WTC11 (cell line): ENCODE data around the gene MIA3. TPM values are rescaled to one million over a fixed set of nuclear protein-coding genes. Genes with fewer than 3 reads are reported as not detected.

Source experiments
- ATAC-seq: fragments of 200-7000 bp; cut with Tn5 transposase; 2 replicates; pipeline ENCODE4 v1.10.0; 2021; ENCODE audit warnings: mild to moderate bottlenecking, moderate library complexity
- CTCF ChIA-PET: fragments of 300-600 bp; sonication (Branson Sonifier 250); formaldehyde crosslinking; loops from one replicate; lab custom pipeline; 2021; ENCODE audit warnings: antibody characterized with exemption; lab: Charles Lee
- POLR2A ChIA-PET: fragments of 350-600 bp; sonication (Branson Sonifier 250); formaldehyde crosslinking; loops from one replicate; lab custom pipeline; 2021; ENCODE audit warnings: antibody characterized with exemption; lab: Charles Lee
- DNase-seq: peaks from one replicate; pipeline ENCODE4 v3.0.0; 2021; ENCODE audit warnings: low spot score
- H3K27ac Mint-ChIP-seq: 2 replicates; pipeline ENCODE4 v1.8.0; 2021; ENCODE audit warnings: mixed read lengths
- H3K27me3 Mint-ChIP-seq: 2 replicates; pipeline ENCODE4 v1.8.0; 2021; ENCODE audit warnings: low read depth, mild to moderate bottlenecking, moderate library complexity, mixed read lengths
- H3K36me3 Mint-ChIP-seq: 2 replicates; pipeline ENCODE4 v1.8.0; 2021; ENCODE audit warnings: mixed read lengths
- H3K4me1 Mint-ChIP-seq: 2 replicates; pipeline ENCODE4 v1.8.0; 2022; ENCODE audit warnings: mixed read lengths
- H3K4me3 Mint-ChIP-seq: 2 replicates; pipeline ENCODE4 v1.8.0; 2021; ENCODE audit warnings: mild to moderate bottlenecking, moderate library complexity, mixed read lengths
- H3K9me3 Mint-ChIP-seq: 2 replicates; pipeline ENCODE4 v1.8.0; 2021; ENCODE audit warnings: mixed read lengths
- ARID4B ChIP-seq: sonication (generic); formaldehyde crosslinking; IDR thresholded peaks from 2 replicates; pipeline ENCODE4 v1.8.0; 2023; ENCODE audit warnings: missing genetic modification reagents, mild to moderate bottlenecking, borderline replicate concordance
- ATF1 ChIP-seq: sonication (generic); formaldehyde crosslinking; IDR thresholded peaks from 2 replicates; pipeline ENCODE4 v1.8.1; 2023; ENCODE audit warnings: mild to moderate bottlenecking, moderate library complexity, missing genetic modification reagents
- ATF2 ChIP-seq: sonication (generic); formaldehyde crosslinking; IDR thresholded peaks from 2 replicates; pipeline ENCODE4 v1.8.1; 2022; ENCODE audit warnings: low read depth, missing genetic modification reagents, borderline replicate concordance
- ELF4 ChIP-seq: sonication (generic); formaldehyde crosslinking; IDR thresholded peaks from 2 replicates; pipeline ENCODE4 v1.8.1; 2022; ENCODE audit warnings: low read depth, mild to moderate bottlenecking, moderate library complexity, missing genetic modification reagents
- FOXJ3 ChIP-seq: sonication (generic); formaldehyde crosslinking; IDR thresholded peaks from 2 replicates; pipeline ENCODE4 v1.9.0; 2021; ENCODE audit warnings: missing genetic modification reagents, mild to moderate bottlenecking, borderline replicate concordance
- FOXK1 ChIP-seq: sonication (generic); formaldehyde crosslinking; IDR thresholded peaks from 2 replicates; pipeline ENCODE4 v1.8.0; 2022; ENCODE audit warnings: mild to moderate bottlenecking, moderate library complexity, missing genetic modification reagents
- IRF2 ChIP-seq: sonication (generic); formaldehyde crosslinking; IDR thresholded peaks from 2 replicates; pipeline ENCODE4 v1.8.0; 2022; ENCODE audit warnings: low read depth, missing genetic modification reagents, borderline replicate concordance
- MLX ChIP-seq: sonication (generic); formaldehyde crosslinking; IDR thresholded peaks from 2 replicates; pipeline ENCODE4 v1.8.1; 2023; ENCODE audit warnings: mild to moderate bottlenecking, missing genetic modification reagents, moderate library complexity
- NR2C2 ChIP-seq: sonication (generic); formaldehyde crosslinking; IDR thresholded peaks from 2 replicates; pipeline ENCODE4 v1.8.0; 2022; ENCODE audit warnings: mild to moderate bottlenecking, missing genetic modification reagents
- SP1 ChIP-seq: sonication (generic); formaldehyde crosslinking; conservative IDR thresholded peaks from 2 replicates; pipeline ENCODE4 v1.8.1; 2022; ENCODE audit warnings: missing genetic modification reagents
- ZBTB21 ChIP-seq: sonication (generic); formaldehyde crosslinking; IDR thresholded peaks from 2 replicates; pipeline ENCODE4 v1.8.1; 2023; ENCODE audit warnings: mild to moderate bottlenecking, missing genetic modification reagents, borderline replicate concordance
- ZBTB43 ChIP-seq: sonication (generic); formaldehyde crosslinking; IDR thresholded peaks from 2 replicates; pipeline ENCODE4 v1.8.1; 2023; ENCODE audit warnings: mild to moderate bottlenecking, missing genetic modification reagents
- ZNF232 ChIP-seq: sonication (generic); formaldehyde crosslinking; IDR thresholded peaks from 2 replicates; pipeline ENCODE4 v1.8.0; 2022; ENCODE audit warnings: mild to moderate bottlenecking, missing genetic modification reagents
- ZNF425 ChIP-seq: fragments of 250-450 bp; sonication (Bioruptor Pico); conservative IDR thresholded peaks from 2 replicates; pipeline ENCODE4 v1.9.0; 2021; ENCODE audit warnings: mild to moderate bottlenecking
- ZNF532 ChIP-seq: fragments of 250-450 bp; sonication (Bioruptor Pico); IDR thresholded peaks from 2 replicates; pipeline ENCODE4 v1.9.0; 2021; ENCODE audit warnings: mild to moderate bottlenecking, borderline replicate concordance
- total RNA-seq: library from RNA; stranded (reverse); gene quantifications from 3 replicates; pipeline ENCODE4 v1.2.3, GENCODE V29; 2021

MIA3 gene
- total RNA-seq, 1 experiment from 2014 or later, result 70.0 TPM

- TF ChIP-seq ZNF425, result no peak
- no peak for TF ChIP-seq NR2C2 (CRISPR knock-in tag)
- TF ChIP-seq ZBTB43 (CRISPR knock-in tag), result no peak
- no peak for TF ChIP-seq SP1
- TF ChIP-seq MLX (CRISPR knock-in tag), result no peak
- TF ChIP-seq ATF2 (CRISPR knock-in tag), result no peak
These were observed 79.3 kb downstream of the MIA3 start (continued) for GRCh38 chr1:222697203-222697602.

GRCh38 chr1:222697826-222698225 lies 79.9 kb downstream of the MIA3 start:
- ATAC-seq, result no peak
- CTCF ChIA-PET, result interaction anchor here (0.7 to 1.6 kb wide), 3 partner anchors 8 to 71 kb away, joined by 3 to 4 read pairs (median 3); no protein-coding TSS in a partner anchor
- no peak for TF ChIP-seq ATF1 (CRISPR knock-in tag)
- no peak for TF ChIP-seq FOXK1
- no peak for TF ChIP-seq ZBTB21
- no peak for TF ChIP-seq ZNF232
- TF ChIP-seq FOXJ3 (CRISPR knock-in tag), result no peak
- no peak for TF ChIP-seq ZNF532 (CRISPR knock-in tag)
- TF ChIP-seq ARID4B (CRISPR knock-in tag), result no peak
- TF ChIP-seq ELF4 (CRISPR knock-in tag), result no peak
- no peak for TF ChIP-seq IRF2 (CRISPR knock-in tag)
- TF ChIP-seq, all 79 proteins: peak for 0
- DNase-seq, result no peak
- Mint-ChIP-seq H3K27ac (no peak overlapping the region), H3K9me3 (peaks cover 5% of the 10 kb centered on the region), H3K27me3 (no peaks in the 10 kb centered on the region), H3K4me3 (no peak overlapping the region), H3K4me1 (no peaks in the 10 kb centered on the region), H3K36me3 (peaks cover 26% of the 10 kb centered on the region)
- POLR2A ChIA-PET, result interaction anchor here (0.7 kb wide), 1 partner anchor 116 kb away, joined by 6 read pairs; no protein-coding TSS in a partner anchor
